WTC11 (cell line): ENCODE measurements around the gene NOBOX. TPM values are rescaled to one million over a fixed set of nuclear protein-coding genes. Genes with fewer than 3 reads are reported as not detected.
"Not testable (repeated sequence)": the region's sequence is repeated elsewhere in the genome, so short reads cannot be mapped to it uniquely, and the experiment has no call there.

Experiments used
- ATAC-seq: fragments of 200-7000 bp; cut with Tn5 transposase; 2 replicates; pipeline ENCODE4 v1.10.0; 2021; ENCODE audit warnings: mild to moderate bottlenecking, moderate library complexity
- CTCF ChIA-PET: fragments of 300-600 bp; sonication (Branson Sonifier 250); formaldehyde crosslinking; loops from one replicate; lab custom pipeline; 2021; ENCODE audit warnings: antibody characterized with exemption; lab: Charles Lee
- POLR2A ChIA-PET: fragments of 350-600 bp; sonication (Branson Sonifier 250); formaldehyde crosslinking; loops from one replicate; lab custom pipeline; 2021; ENCODE audit warnings: antibody characterized with exemption; lab: Charles Lee
- DNase-seq: peaks from one replicate; pipeline ENCODE4 v3.0.0; 2021; ENCODE audit warnings: low spot score
- H3K27ac Mint-ChIP-seq: 2 replicates; pipeline ENCODE4 v1.8.0; 2021; ENCODE audit warnings: mixed read lengths
- H3K27me3 Mint-ChIP-seq: 2 replicates; pipeline ENCODE4 v1.8.0; 2021; ENCODE audit warnings: low read depth, mild to moderate bottlenecking, moderate library complexity, mixed read lengths
- H3K36me3 Mint-ChIP-seq: 2 replicates; pipeline ENCODE4 v1.8.0; 2021; ENCODE audit warnings: mixed read lengths
- H3K4me1 Mint-ChIP-seq: 2 replicates; pipeline ENCODE4 v1.8.0; 2022; ENCODE audit warnings: mixed read lengths
- H3K4me3 Mint-ChIP-seq: 2 replicates; pipeline ENCODE4 v1.8.0; 2021; ENCODE audit warnings: mild to moderate bottlenecking, moderate library complexity, mixed read lengths
- H3K9me3 Mint-ChIP-seq: 2 replicates; pipeline ENCODE4 v1.8.0; 2021; ENCODE audit warnings: mixed read lengths
- total RNA-seq: library from RNA; stranded (reverse); gene quantifications from 3 replicates; pipeline ENCODE4 v1.2.3, GENCODE V29; 2021
- TF ChIP-seq, protein P1 (sequence below): fragments of 250-450 bp; sonication (Bioruptor Pico); IDR thresholded peaks from 2 replicates; pipeline ENCODE4 v1.9.0; 2021; ENCODE audit warnings: mild to moderate bottlenecking

NOBOX gene
- total RNA-seq, 1 experiment from 2014 or later, result not detected

DNA sequence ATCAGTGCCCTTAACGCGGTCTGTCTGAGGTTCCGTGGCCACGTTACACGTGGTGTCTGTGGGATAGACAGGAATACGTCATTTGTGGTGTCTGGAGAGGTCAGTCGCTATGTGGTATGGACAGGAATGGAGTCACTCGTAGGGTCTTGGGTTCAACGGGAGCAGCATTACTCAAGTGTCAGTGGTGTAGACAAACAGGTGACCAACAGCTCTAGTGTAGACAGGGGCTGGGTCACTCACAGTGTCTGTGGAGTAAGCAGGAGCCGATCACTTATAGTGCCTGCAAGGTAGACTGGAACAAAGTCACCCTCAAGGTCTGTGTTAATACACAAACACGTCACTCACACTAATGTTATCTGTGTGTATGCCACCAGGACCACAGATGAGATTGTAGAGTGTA is 46.6 kb downstream of the NOBOX start:
- ATAC-seq, POLR2A ChIA-PET, H3K36me3 Mint-ChIP-seq, H3K27ac Mint-ChIP-seq, H3K4me3 Mint-ChIP-seq, H3K9me3 Mint-ChIP-seq, CTCF ChIA-PET, DNase-seq, H3K27me3 Mint-ChIP-seq: not testable (repeated sequence)
- peaks cover 21% of the 10 kb centered on the region for H3K4me1 Mint-ChIP-seq

DNA sequence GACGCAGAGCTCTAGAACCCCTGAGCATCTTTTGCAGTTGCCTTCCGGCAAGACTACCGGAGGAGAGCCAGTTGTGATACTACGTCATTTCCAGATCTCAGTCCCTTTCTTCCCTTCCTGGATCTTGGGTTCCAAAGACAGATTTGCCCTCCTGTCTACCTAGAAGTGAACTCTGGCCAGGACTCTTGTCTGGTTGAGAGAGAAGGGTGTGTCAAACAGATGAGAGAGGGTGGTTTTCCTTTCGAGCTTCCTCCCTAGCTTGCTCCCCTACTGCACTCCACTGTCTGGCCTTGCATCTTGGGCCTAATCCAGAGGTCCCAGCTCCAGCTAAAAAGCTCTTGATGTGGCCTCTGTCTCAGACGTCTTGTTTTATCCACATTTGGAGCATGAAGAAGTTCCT is 47.3 kb downstream of the NOBOX start:
- ATAC-seq, H3K9me3 Mint-ChIP-seq, DNase-seq, H3K36me3 Mint-ChIP-seq, POLR2A ChIA-PET, H3K27me3 Mint-ChIP-seq, H3K4me3 Mint-ChIP-seq, H3K27ac Mint-ChIP-seq, CTCF ChIA-PET: not testable (repeated sequence)
- peaks cover 24% of the 10 kb centered on the region for H3K4me1 Mint-ChIP-seq

DNA sequence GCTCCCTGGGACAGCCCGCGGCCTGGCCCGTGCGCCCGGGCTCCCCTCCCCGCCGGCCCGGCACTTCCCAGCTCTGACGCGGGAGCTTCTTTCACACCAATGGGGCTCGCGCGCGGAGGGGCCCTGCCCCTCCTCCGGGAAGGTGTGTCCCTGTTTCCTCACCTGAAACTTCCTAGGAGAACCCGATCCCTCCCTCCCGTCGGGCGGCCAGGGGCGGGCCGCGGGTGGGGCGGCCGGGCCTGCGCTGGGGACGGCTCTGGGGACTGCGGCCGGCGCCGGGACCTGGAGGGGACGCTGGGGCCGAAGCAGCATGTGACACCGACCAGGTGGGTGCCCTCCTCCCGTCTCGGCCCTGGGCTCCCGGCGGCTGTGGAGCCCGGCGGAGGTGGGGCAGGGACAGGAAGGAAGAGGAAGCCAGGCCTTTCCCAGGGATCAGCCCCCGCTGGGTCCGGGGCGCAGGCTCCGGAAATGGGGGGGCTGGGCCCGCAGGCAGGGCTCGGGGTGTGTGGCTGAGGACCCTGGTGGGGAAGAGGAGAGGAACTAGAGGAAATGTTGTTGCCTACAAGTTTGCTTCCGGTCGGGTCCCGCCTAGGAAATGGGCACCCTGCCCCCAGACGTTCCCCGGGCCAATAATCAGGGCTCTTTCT is 48.2 kb downstream of the NOBOX start, which contains the start of gene ARHGEF5:
Gene ARHGEF5, plus strand, starts transcription at position 227 of the 647 bp plus-strand sequence. CDS start 7,268 bp downstream, outside the sequence.
- H3K27me3 Mint-ChIP-seq, CTCF ChIA-PET, H3K9me3 Mint-ChIP-seq, DNase-seq, POLR2A ChIA-PET, H3K36me3 Mint-ChIP-seq: not testable (repeated sequence)
- peak; percentile 83 for ATAC-seq
- H3K4me3 Mint-ChIP-seq, result peak within 1 kb of the TSS; percentile 90
- peaks cover 24% of the 10 kb centered on the region for H3K4me1 Mint-ChIP-seq
- peak within 1 kb of the TSS; percentile 98 for H3K27ac Mint-ChIP-seq

DNA sequence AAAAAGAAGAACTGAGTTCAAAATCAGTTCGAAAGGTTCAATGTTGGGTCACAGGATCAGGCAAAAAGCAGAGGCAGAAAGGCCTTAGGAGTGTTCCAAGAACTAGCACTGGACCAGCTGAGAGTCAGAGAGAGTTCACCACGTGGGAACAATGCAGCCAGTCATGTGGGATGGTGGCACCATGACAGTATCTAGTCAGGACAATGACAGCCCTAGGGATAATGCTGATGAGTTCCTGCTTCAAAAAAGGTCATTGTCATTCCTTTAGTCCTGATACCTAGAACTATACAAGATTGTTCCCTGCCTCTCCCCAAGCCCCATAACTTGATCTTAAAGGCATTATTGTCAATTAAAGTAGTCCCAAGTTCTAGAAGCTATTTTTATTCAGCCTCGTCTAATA is 51.8 kb downstream of the NOBOX start:
- DNase-seq, H3K4me3 Mint-ChIP-seq, H3K9me3 Mint-ChIP-seq, POLR2A ChIA-PET, CTCF ChIA-PET, ATAC-seq, H3K27me3 Mint-ChIP-seq, H3K36me3 Mint-ChIP-seq: not testable (repeated sequence)
- TF ChIP-seq, protein P1, sequence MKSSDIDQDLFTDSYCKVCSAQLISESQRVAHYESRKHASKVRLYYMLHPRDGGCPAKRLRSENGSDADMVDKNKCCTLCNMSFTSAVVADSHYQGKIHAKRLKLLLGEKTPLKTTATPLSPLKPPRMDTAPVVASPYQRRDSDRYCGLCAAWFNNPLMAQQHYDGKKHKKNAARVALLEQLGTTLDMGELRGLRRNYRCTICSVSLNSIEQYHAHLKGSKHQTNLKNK (CRISPR knock-in tag), result 0 out of 2 replicates have a peak, but pooled peaks have one; percentile 21
- Mint-ChIP-seq H3K4me1 (peaks cover 21% of the 10 kb centered on the region), H3K27ac (peak overlapping the region; percentile 26; the same call in 1 of the 2 replicates)

DNA sequence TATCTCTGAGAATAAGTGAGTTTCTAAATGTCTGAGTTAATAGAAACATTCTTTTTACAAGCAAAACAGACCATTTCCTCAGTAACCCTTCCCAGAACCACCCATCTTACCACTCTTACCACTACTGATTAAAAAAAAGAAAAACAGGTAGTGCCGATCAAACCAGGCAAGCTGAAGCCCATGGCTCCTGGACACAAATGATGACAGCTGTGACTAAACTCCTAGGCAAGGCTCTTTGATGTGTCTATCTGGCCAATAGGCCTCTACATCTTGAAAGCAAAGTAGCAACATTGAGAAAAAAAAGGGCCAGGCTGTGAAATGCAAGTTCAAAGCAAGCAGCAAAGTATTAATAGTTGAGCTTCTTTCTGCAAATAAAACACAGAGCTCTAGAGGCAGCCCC is 54.9 kb downstream of the NOBOX start:
- H3K4me3 Mint-ChIP-seq, H3K36me3 Mint-ChIP-seq, H3K27ac Mint-ChIP-seq, POLR2A ChIA-PET, CTCF ChIA-PET, ATAC-seq, DNase-seq, H3K27me3 Mint-ChIP-seq, H3K9me3 Mint-ChIP-seq: not testable (repeated sequence)
- H3K4me1 Mint-ChIP-seq, result peaks cover 21% of the 10 kb centered on the region

Other genes starting within 250 kb of the NOBOX start
- 18.3 to 23.3 TPM (median 20.9 TPM) in 3 replicates for gene CTAGE4, start 220.2 kb downstream of the NOBOX start, total RNA-seq
- 28.1 to 39.2 TPM (median 37.0 TPM) in 3 replicates for gene ARHGEF35, start 207.9 kb downstream of the NOBOX start, total RNA-seq
- gene OR2A42, start 164.1 kb downstream of the NOBOX start, total RNA-seq, result 0.20 to 0.37 TPM (median 0.27 TPM) in 3 replicates
- gene OR2A7, start 138.9 kb downstream of the NOBOX start, total RNA-seq, result 6.3 to 9.9 TPM (median 9.4 TPM) in 3 replicates
- gene CTAGE8, start 134.4 kb downstream of the NOBOX start, total RNA-seq, result 5.6 to 8.4 TPM (median 7.9 TPM) in 3 replicates
- 0.15 to 0.27 TPM in 2 of 3 replicates, not detected in the other for gene OR2A1, start 91.3 kb downstream of the NOBOX start, total RNA-seq
- 80.1 to 115 TPM (median 104 TPM) in 3 replicates for gene ARHGEF5, start 48.3 kb downstream of the NOBOX start, total RNA-seq